NCI-H2171 treated with DMSO at 0.1 percent for 48 hours (cell line): ENCODE measurements around the gene GSE1.

ENCODE experiments used
- DNase-seq: peaks from one replicate; lab custom pipeline; 2025; lab: John Stamatoyannopoulos, UW

Gene GSE1

DNA sequence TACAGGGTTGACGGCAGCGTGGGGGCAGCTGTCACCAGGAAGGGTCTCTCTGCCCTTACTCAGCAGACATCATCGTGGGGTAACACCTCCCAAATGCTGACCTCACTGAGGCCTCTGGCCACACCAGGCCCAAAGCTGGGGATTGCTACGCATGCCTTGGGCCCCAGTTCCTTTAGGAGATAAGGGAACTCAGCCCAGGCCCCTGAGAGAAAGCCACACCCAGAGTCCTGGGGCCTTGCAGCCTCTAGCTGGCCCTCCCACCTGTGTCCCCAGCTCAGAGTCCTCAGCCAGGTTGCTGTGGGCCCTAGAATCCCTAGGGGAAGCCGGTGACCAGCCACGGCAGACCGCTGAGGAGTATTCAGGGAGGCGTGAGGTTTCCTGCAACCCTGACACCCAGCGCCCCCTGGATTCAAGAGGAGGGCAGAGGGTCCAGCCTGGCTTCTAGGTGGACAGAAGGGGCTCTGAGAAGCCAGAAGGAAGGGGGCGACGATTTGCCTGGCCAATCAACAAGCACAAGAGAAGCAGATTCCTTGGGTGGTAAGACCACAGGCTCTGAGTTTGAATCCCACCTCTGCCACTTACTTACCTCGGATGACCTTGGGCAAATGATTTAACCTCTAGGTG, 85.9 kb downstream of the GSE1 start:
- no peak for DNase-seq

DNA sequence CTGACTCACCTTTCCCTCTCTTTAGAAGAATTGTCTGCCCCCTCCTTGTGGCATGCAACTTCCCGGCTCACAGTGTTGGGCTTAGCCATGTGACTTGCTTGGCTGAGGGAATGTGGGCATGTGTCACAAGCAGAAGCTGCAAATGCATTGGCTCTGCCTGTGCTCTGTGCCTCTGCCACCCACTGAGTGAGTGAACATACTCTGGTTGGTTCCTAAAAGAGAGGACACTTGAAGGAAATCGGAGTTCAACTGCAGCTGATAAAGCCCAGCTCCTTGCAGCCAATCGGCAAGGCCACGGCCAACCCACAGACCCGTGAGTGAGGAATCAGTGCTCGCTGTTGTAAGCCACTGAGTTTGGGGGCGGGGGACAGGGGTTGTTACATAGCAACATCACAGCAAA, 86.5 kb downstream of the GSE1 start:
- DNase-seq: no peak

DNA sequence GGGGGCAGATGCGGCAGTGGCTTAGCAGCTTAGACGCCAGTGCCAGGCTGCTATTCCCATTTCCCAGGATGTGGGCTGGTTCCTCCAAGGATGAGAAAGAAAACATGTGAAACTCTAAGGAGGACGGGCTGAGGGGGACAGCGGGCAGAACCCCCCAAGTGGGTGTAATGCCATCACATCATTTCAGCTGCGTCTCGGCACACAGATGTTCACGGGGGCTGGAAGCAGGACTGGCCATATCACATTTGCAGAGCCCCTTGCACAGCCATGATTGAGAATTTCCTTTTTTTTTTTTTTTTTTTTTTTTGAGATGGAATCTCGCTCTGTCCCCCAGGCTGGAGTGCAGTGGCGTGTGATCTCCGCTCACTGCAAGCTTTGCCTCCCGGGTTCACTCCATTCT, 90.9 kb downstream of the GSE1 start:
- no peak for DNase-seq

DNA sequence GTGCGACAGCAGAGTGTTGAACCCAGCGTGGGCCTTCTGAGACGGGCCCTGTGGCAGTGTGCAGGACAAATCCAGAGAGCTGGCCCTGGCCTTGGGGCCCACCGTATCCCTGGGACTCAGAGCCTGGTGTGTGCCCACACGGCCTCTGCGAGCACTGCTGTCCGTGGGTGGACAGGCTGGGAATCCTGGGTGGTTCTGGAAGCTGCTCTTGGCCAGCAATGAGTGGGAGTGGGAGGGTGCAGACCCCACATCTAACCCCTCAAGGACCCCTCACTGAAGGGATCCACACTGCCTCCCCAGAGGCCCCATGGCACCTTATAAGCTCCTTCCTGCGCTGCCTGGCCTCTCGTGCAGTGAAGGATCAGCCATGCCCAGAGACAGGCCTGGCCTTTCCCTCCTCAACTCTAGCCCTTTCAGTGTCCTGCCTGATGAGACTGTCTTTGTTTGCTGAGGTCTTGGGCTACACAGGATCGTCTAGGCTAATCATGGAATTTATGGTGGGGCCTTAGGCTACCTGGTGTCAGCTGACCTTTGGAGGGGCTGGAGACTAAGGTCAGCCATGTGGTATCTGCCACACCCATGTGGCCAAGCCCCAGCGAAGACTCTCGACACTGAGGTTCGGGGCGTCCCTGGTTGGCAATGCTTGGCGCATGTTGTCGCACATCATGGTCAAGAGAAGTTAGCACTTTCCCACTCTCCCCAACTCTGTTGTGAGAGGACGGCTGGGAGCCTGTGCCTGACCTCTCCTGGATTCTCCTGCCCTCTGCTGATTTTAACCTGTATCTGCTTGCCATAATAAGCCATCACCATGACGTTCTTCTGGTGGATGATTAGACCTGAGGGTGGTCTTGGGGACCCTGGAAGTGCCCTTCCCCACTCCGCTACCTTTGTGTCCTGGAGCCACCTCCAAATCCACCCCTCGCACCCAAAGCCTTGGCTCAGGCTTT, 92.1 kb downstream of the GSE1 start:
- DNase-seq: no peak

DNA sequence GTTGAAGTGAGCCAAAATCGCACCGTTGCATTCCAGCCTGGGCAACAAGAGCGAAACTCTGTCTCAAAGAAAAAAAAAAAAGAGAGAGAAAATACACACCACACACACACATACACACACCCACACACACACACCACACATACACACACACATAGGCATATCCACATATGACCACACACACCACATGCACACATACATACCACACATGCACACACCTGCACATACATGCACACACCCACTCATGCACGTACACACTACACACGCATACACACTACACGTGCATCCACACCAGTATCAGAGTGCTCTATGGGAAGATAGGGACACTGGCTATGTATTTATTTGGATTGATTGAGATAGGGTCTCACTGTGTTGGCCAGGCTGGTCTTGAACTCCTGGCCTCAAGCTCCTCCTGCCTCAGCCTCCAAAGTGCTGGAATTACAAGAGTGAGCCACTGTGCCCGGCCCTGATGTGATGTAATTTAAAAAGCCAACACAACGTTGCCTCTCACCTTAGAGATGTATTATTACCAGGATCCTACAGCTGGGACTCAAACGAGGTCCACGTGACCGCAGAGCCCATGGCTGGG, 93.4 kb downstream of the GSE1 start:
- no peak for DNase-seq

DNA sequence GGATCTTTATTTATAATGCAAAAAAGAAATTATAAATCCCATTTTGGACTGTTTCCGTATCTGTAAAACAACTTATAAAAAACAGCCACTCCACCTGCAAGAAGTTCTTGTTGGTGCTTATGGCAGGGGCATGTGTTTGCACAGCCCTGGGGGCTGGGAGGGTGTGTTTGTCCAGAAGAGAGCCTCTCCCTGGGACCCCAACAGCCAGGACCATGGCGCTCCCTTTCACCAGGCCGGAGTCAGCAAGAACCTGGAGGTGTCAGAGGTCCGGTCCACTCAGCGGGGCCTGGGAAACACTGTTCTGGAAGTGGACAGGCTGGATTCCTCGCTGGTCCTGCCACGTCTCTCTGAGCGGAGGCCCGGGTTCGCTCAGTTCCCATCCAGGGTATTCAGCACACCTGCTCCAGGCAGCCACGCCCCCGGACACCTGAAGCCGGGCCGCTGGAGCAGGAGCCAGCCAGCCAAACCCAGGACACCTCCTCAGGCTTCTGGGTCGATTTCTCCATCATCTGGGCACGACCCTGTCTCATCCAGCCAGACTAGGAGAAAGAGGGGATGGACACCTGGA, 94.5 kb downstream of the GSE1 start:
- no peak for DNase-seq

DNA sequence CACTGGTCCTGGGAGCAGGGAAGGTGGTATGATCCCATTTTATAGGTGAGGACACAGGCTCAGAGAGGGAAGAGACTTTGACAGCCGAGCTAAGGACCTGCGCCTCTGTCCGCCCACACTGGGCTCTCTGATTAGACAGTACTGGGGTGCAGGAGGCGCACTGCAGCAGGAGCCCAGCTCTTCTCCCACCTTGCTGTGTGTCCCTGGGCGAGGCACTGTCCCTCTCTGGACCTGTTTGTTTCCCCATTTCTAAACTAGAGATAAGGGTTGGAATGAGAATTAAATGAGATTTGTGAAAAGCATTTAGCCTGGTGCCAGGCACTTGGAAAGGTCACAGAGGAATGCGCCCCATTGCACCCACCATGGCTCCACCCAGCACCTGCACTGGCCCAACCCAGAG, 95.2 kb downstream of the GSE1 start:
- DNase-seq: no peak

DNA sequence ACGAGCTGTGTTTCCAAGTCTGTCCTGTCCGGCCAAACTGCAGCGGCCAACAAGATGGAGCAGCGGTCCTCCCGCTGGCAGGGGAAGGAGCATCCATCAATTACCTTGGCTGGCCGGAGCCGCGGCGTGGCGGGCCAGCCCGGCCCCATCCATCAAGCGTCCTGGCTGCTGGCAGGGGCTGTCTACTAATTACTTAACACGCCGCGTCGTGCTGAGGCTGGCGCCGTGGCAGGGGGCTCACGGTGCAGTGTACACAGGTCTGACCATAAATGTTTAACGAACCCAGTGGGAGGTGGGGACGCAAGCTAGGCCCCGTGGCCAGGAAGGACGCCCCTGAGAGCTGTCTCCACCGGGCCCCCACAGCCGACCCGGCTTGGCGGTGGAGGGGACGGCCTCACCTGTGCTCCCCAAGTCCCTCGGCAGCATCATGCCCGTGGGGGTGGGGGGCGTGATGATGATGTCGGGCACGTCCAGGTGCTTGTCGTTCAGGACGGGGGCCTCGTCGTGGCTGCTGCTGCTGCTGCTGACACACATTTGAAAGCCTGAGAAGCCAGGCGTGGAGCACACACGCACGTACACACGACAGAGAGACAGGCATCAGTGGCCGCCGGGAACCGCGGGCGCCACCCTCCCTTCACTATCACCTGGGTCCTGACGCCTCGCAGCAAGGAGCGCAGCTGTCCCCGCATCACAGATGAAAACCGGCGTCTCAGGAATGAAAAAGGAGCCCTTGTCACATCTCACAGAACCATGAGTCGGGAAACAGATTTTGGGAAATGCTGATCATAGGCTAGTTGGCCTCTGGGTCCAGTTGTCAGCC, 96.9 kb downstream of the GSE1 start:
- DNase-seq: no peak

DNA sequence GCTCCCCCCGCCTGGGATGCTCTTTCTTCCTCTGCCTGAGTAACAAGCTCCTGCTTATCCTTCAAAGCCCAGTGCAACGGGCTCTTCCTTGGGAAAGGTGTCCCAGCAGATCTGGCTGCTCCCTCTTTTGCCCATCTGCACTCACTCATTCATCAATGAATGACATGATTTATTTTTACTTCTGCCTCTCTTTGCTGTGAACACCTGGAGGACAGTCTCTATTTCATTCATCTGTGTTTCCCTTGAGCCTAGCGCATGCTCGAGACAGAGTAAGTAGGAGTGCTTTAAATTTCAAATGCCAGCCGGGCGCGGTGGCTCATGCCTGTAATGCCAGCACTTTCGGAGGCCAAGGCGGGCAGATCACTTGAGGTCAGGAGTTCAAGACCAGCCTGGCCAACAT, 97.6 kb downstream of the GSE1 start:
- DNase-seq: peak; percentile 84

DNA sequence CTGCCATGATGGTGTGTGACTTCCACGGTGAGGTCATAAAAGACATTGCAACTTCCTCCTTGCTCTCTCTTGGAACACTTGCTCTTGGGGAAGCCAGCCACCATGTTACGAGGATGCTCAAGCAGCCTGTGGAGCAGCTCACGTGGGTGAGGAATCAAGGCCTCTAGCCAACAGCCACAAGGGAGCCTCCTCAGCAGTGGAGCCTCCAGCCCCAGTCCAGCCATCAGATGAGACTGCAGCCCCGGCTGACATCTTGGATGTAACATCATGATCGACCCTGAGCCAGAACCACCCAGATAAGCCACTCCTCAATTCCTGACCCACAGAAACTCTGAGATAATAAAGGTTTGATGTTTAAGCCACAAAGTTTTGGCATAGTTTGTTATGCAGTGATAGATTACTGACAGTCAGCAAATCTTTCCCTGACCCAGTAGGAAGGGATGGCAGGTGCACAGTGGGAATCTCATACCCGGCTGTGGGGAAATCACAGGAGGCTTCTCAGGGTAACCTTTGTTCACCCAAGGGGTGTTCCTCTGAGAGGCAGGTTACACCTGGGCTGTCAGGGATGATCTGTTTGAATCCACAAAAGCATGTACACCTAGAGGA, 99.0 kb downstream of the GSE1 start:
- DNase-seq: no peak

DNA sequence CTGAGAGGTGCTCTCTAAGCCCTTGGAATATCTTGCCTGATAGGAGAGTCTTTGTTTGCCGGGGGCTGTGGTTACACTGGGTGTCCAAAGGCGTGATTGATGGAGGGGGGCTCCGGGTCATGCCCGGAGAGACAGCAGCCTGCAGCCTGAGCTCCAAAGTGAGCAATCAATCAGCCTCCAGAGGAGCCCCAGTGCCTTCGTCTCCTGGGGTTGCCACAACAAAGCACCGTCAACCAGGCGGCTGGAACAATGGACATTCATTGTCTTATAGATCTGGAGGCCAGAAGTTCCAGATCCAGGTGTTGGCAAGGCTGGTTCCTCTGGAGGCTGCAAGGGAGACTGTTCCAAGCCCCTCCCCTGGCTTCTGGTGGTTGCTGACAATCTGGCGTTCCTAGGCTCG, 99.7 kb downstream of the GSE1 start:
- DNase-seq: peak; percentile 46

DNA sequence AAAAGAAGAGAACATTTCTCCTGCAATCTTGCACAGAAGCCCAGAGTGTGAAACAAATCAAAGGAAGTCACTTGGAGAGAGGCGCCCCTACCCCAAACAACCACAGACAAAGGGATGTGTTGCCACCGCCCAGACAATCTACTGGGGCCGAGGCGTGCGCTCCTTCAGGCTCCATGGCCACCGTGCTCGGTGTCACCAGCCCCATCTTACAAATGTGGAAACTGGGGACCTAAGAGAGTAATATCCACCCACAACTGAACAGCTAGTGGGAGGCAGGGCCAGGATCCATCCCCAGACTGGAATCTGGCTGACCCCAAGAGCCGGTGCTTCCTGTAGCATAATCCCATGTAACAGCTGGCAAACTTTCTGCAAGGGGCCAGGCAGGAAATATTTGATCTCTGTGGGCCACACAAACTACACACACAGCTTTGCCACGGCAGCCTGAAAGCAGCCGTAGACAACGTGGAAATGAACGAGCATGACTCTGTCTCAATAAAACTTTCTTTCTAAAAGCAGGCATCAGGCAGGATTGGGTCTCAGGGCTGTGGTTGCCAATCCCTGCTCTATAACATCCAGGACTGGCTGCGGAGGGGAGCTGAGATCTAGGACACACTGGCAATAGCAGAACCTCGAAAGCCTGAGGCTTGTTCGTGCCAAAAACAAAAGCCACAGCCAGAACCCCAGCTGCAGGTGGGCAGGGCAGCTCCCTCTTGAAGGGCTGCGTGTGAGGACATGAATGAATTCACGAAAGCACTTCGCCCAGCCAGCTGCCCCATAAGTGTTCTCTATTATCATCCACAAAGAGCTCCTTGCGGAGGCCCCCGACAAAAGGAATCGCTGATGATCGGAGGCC, 102.3 kb downstream of the GSE1 start:
- peak; percentile 88 for DNase-seq

DNA sequence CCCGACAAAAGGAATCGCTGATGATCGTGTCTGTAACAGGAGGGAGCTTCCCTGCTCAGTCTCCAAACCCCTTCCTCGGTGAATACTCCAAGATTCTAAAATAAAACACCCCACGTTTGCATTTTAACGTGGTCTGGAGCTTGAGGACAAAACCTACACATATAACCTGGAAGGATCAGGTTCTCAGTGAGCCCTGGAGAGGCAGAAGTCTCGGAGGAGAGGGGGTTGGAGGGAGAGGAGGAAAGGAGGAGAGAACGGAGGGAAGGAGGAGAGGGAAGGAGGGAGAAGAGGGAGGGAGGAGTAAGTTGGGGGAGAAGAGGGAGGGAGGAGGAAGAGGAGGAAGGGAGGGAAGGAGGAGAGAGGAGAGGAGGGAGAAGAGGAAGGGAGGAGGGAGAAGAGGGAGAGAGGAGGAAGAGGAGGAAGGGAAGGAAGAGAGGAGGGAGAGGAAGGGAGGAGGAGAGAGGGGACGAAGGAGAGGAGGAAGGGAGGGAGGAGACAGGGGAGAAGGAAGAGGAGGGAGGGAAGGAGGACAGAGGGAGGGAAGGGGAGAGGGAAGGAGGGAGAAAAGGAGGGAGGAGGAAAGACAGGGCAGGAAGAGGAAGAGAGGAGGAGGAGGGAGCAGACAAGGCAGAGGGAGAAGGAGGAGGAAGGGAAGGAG, 103.0 kb downstream of the GSE1 start:
- DNase-seq: peak; percentile 57

DNA sequence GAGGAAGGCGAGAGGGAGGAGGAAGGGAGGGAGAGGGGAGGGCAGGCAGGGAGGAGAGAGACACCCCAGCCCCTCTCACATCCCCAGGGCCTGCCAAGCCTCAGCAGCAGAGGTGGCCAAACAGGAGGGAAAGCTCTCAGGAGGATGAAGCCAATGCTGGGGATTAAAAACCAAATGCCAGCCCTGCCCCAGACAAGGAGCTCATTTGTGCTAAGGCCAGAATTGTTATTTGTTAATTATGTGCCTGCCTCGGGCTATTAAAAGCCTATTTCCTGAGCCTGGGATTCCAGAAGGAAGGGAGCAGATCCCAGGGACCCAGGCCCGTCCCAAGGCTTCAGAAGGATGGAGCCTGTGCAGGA, 103.5 kb downstream of the GSE1 start:
- no peak for DNase-seq

DNA sequence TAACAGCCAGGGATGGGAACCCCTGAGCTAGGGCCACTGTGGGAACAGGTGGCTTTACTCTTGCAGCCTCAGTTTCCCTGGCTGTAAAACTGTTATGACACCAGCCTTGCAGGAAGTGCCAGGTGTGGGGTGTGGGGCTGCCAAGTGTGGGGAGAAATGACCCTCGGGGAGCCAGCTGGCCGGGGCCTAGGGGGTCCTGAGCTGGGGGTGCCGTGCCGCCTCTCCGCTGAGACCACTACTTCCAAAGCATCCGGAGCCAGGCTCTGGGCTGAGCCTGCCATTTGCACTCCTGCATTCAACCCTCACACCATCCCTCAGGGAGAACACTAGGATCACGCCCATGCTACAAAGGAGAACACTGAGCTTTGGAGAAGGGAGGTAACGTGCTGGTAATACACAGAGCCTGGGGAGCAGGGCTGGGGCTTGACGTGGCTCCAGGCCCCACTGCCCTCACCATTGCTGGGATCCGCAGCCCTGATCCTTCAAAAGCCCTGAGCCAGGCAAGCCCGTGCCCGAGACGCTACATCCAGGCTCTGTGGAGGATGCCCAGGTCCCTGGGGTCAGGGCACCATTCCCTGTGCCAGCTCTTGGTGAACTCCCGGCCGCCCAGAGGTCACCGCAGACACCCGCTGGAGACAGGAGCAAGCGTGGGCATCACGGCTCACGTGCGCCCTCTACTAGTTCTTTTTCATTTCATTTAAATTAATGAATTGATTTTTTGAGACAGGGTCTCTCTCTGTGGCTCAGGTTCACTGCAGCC, 104.5 kb downstream of the GSE1 start:
- peak; percentile 67 for DNase-seq

DNA sequence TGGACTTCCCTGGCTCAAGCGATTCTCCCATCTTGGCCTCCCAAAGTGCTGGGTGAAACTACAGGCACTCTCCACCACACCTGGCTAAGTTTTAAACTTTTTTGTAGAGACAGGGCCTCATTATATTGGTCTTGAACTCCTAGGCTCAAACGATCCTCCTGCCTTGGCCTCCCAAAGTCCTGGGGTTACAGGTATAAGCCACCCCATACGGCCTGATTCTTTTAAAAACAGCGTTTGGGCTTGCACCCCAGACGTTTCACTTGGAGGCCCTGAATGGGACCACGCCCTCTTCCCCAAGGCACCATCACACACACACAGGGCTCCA, 105.0 kb downstream of the GSE1 start:
- no peak for DNase-seq

DNA sequence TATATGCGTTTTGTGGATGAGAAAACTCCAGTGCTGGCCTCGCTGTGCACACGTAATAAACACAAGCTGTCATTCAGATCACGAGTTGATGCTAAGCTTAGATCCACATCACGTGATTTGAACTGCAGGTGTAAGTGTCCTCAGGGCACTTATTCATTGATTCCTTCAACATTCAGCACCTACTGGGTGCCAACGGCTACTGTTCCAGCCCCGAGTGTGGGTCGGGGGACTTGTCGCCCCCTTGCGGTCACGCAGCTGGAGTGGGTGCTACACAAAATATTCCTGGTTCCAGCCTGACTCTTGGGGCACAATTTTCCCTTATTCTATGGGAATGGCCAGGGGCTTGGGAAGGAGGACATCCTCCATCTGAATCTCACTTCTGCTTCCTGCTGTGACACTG, 105.6 kb downstream of the GSE1 start:
- DNase-seq: peak; percentile 55

DNA sequence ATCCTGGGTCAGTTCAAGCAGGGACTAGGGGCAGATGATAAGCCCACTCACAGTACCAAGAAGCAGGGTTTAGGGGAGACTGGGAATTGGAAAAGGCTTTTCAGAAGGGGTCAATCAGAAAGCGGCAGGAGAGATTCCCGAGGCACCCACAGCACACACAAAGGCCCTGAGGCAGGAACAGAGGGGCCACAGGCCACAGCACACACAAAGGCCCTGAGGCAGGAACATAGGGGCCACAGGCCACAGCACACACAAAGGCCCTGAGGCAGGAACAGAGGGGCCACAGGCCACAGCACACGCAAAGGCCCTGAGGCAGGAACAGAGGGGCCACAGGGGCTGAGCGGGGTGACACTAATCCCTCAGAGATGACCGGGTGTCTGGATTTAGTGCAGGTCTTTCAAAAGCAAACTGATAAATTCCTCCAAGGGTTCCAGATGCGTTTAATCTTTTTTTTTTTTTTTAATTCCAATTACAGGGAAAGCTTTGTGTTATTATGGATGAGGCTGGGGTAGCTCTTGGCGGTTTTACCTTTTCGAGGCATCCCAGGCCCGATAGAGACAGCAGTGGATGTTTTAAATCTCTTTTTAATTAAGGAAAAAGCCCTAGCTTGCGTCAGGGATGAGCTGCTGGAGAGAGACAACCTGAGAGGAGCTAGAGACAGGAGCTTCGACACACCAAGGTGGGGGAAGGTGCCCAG, 106.6 kb downstream of the GSE1 start:
- no peak for DNase-seq

DNA sequence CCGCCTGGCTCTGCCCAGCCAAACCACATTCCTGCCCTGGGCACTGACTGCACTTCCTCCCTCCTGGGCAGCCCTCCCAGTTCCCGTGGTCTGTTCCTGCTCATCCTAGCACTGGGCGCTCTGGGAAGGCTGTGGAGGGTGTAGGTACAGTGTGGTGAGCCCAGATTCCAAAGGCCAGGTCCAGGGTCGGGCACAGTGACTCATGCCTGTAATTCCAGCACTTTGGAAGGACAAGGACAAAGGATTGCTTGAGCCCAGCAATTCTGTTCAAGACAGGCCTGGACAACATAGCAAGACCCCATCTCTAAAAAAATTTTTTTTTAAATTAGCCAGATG, 107.1 kb downstream of the GSE1 start:
- no peak for DNase-seq
